HepG2 (cell line): ENCODE measurements around the gene RREB1. TPM values are rescaled to one million over a fixed set of nuclear protein-coding genes. Genes with fewer than 3 reads are reported as not detected.
A peak's percentile ranks its signal among the peaks of the same experiment; 100 is the strongest.

ENCODE experiments used
- ATAC-seq: fragments of 200-7000 bp; cut with Tn5 transposase; 3 replicates; pipeline ENCODE4 v1.9.1; 2020; ENCODE audit warnings: mild to moderate bottlenecking, moderate library complexity
- BruUV-seq: library from RNA; stranded (reverse); fragments of 400-500 nt; replicated peaks from 2 replicates; lab custom pipeline; 2021; lab: Mats Ljungman, UMichigan
- CTCF ChIA-PET: fragments of 300-600 bp; formaldehyde crosslinking; extraction: SDS; loops from one replicate; lab custom pipeline; 2021; ENCODE audit warnings: low total read pairs, inconsistent platforms, low intra/inter-chr PET ratio; lab: Yijun Ruan, JAX
- POLR2A ChIA-PET: fragments of 350-600 bp; sonication (Branson Sonifier 250); formaldehyde crosslinking; loops from one replicate; lab custom pipeline; 2020; ENCODE audit warnings: antibody characterized with exemption, inconsistent platforms; lab: Yijun Ruan, JAX
- DNase-seq: peaks from one replicate; pipeline ENCODE4 v3.0.0-alpha.2; 2015; ENCODE audit warnings: low spot score
- FAIRE-seq: peaks from 3 replicates; lab custom pipeline; 2011; peaks lifted over from hg19 to GRCh38; lab: Jason Lieb, UNC
- H2AFZ ChIP-seq: one replicate; pipeline ENCODE4 v1.6.1; 2011; ENCODE audit warnings: low read length, inconsistent platforms
- H3K27ac ChIP-seq: fragments of 300-600 bp; 3 replicates; pipeline ENCODE4 v1.8.0; 2011; ENCODE audit warnings: mixed run types, mild to moderate bottlenecking, mixed read lengths, low read length, inconsistent platforms; ENCODE audit not compliant: insufficient read depth; ENCODE audit errors: extremely low read length
- H3K27me3 ChIP-seq, 2 experiments: fragments of 200-600 bp in 1 of 2; 2 replicates in 1 of 2; 3 replicates in 1 of 2; pipeline versions ENCODE4 v1.6.0 to v1.8.0; 2011; ENCODE audit warnings: low read length in 2 of 2, mild to moderate bottlenecking in 2 of 2, moderate library complexity in 2 of 2, inconsistent platforms in 1 of 2; ENCODE audit not compliant: insufficient read depth in 2 of 2, control insufficient read depth in 1 of 2
- H3K36me3 ChIP-seq, 2 experiments: fragments of 200-600 bp in 1 of 2; replicated peaks in 1 of 2; 2 replicates in 1 of 2; 3 replicates in 1 of 2; pipeline versions ENCODE4 v1.5.1 to v1.8.0; 2011; ENCODE audit warnings: low read length in 2 of 2, inconsistent platforms in 1 of 2; ENCODE audit not compliant: insufficient read depth in 2 of 2, control insufficient read depth in 1 of 2
- H3K4me1 ChIP-seq: 2 replicates; pipeline ENCODE4 v1.5.1; 2012; ENCODE audit warnings: low read length, inconsistent platforms; ENCODE audit not compliant: insufficient read depth
- H3K4me2 ChIP-seq: 2 replicates; pipeline ENCODE4 v1.6.0; 2011; ENCODE audit warnings: low read depth, low read length, inconsistent platforms
- H3K4me3 ChIP-seq, 3 experiments: fragments of 200-600 bp in 1 of 3; sonication (generic), shearing (Covaris generic) in 1 of 3; replicated peaks in 1 of 3; 2 replicates each; pipeline ENCODE4 v1.5.1; 2011 to 2016; ENCODE audit warnings: low read length in 3 of 3, inconsistent platforms in 2 of 3, low read depth in 2 of 3, mild to moderate bottlenecking in 2 of 3, control low read depth in 1 of 3, mixed read lengths in 1 of 3; ENCODE audit not compliant: insufficient read depth in 1 of 3
- H3K79me2 ChIP-seq: one replicate; pipeline ENCODE4 v1.6.1; 2011; ENCODE audit warnings: low read length, inconsistent platforms; ENCODE audit not compliant: insufficient read depth
- H3K9ac ChIP-seq: 2 replicates; pipeline ENCODE4 v1.6.0; 2011; ENCODE audit warnings: mild to moderate bottlenecking, low read depth, low read length, inconsistent platforms; ENCODE audit not compliant: insufficient read depth
- H3K9me3 ChIP-seq: 2 replicates; pipeline ENCODE4 v1.5.1; 2012; ENCODE audit warnings: mild to moderate bottlenecking, low read length
- H4K20me1 ChIP-seq: 2 replicates; pipeline ENCODE4 v1.6.0; 2011; ENCODE audit warnings: inconsistent platforms, mild to moderate bottlenecking, low read length, moderate library complexity; ENCODE audit not compliant: insufficient read depth
- AKAP8 ChIP-seq: sonication (generic); formaldehyde crosslinking; IDR thresholded peaks from 2 replicates; pipeline ENCODE4 v1.5.1; 2020; ENCODE audit warnings: mild to moderate bottlenecking, missing genetic modification reagents
- CEBPB ChIP-seq: IDR thresholded peaks from 2 replicates; pipeline ENCODE4 v1.6.1; 2011; ENCODE audit warnings: low read depth, low read length, improper control_type of control experiment, borderline replicate concordance
- CREM ChIP-seq, 2 experiments: sonication (generic) in 1 of 2; formaldehyde crosslinking in 1 of 2; IDR thresholded peaks; 2 replicates each; pipeline versions ENCODE4 v1.4.0 to v1.6.1; 2016 to 2020; ENCODE audit warnings: antibody characterized with exemption in 1 of 2, mild to moderate bottlenecking in 1 of 2, missing genetic modification reagents in 1 of 2
- FOSL1 ChIP-seq: sonication (generic); formaldehyde crosslinking; IDR thresholded peaks from 2 replicates; pipeline ENCODE4 v1.9.0; 2021; ENCODE audit warnings: missing genetic modification reagents, borderline replicate concordance
- MXD1 ChIP-seq: sonication (generic); formaldehyde crosslinking; IDR thresholded peaks from 2 replicates; pipeline ENCODE4 v1.4.0; 2020; ENCODE audit warnings: mild to moderate bottlenecking, missing genetic modification reagents
- NFYC ChIP-seq: IDR thresholded peaks from 2 replicates; pipeline ENCODE4 v1.6.1; 2016; ENCODE audit warnings: missing genetic modification reagents, missing compliant biosample characterization
- PITX1 ChIP-seq: sonication (generic); formaldehyde crosslinking; IDR thresholded peaks from 2 replicates; pipeline ENCODE4 v1.5.1; 2020; ENCODE audit warnings: mild to moderate bottlenecking, missing genetic modification reagents
- REL ChIP-seq: sonication (generic); formaldehyde crosslinking; conservative IDR thresholded peaks from 2 replicates; pipeline ENCODE4 v1.8.0; 2022; ENCODE audit warnings: mild to moderate bottlenecking, missing genetic modification reagents, moderate library complexity
- RELA ChIP-seq: sonication (generic); formaldehyde crosslinking; IDR thresholded peaks from 2 replicates; pipeline ENCODE4 v1.4.0; 2020; ENCODE audit warnings: missing genetic modification reagents
- SAFB2 ChIP-seq: sonication (generic); formaldehyde crosslinking; IDR thresholded peaks from 2 replicates; pipeline ENCODE4 v1.5.1; 2020; ENCODE audit warnings: missing genetic modification reagents, low read depth, mild to moderate bottlenecking, borderline replicate concordance
- SPEN ChIP-seq: sonication (generic); formaldehyde crosslinking; IDR thresholded peaks from 2 replicates; pipeline ENCODE4 v1.5.1; 2020; ENCODE audit warnings: low read depth, mild to moderate bottlenecking, missing genetic modification reagents
- THAP7 ChIP-seq: sonication (generic); formaldehyde crosslinking; IDR thresholded peaks from 2 replicates; pipeline ENCODE4 v1.8.1; 2023; ENCODE audit warnings: mild to moderate bottlenecking, missing genetic modification reagents
- THAP8 ChIP-seq: sonication (generic); formaldehyde crosslinking; IDR thresholded peaks from 2 replicates; pipeline ENCODE4 v1.5.1; 2020; ENCODE audit warnings: missing genetic modification reagents, mild to moderate bottlenecking, borderline replicate concordance
- ZBTB43 ChIP-seq: sonication (generic); formaldehyde crosslinking; conservative IDR thresholded peaks from 2 replicates; pipeline ENCODE4 v1.4.0; 2020; ENCODE audit warnings: missing genetic modification reagents
- ZBTB7B ChIP-seq: sonication (generic); formaldehyde crosslinking; IDR thresholded peaks from 2 replicates; pipeline ENCODE4 v1.4.0; 2020; ENCODE audit warnings: missing genetic modification reagents
- ZFP1 ChIP-seq: IDR thresholded peaks from 2 replicates; pipeline ENCODE4 v1.6.1; 2016
- ZFP36L2 ChIP-seq: sonication (generic); formaldehyde crosslinking; IDR thresholded peaks from 2 replicates; pipeline ENCODE4 v1.4.0; 2020; ENCODE audit warnings: missing genetic modification reagents
- ZNF24 ChIP-seq: fragments of 450-650 bp; IDR thresholded peaks from 2 replicates; pipeline ENCODE4 v1.6.1; 2017; ENCODE audit warnings: antibody characterized with exemption, mild to moderate bottlenecking
- ZNF264 ChIP-seq: sonication (generic); formaldehyde crosslinking; IDR thresholded peaks from 2 replicates; pipeline ENCODE4 v1.4.0; 2020; ENCODE audit warnings: missing genetic modification reagents
- ZNF510 ChIP-seq: sonication (generic); formaldehyde crosslinking; IDR thresholded peaks from 2 replicates; pipeline ENCODE4 v1.4.0; 2020; ENCODE audit warnings: low read depth, mild to moderate bottlenecking, missing genetic modification reagents
- ZNF629 ChIP-seq: sonication (generic); formaldehyde crosslinking; conservative IDR thresholded peaks from 2 replicates; pipeline ENCODE4 v1.5.0; 2020; ENCODE audit warnings: missing genetic modification reagents
- WGBS: methylation state at CpG from one replicate; pipeline ENCODE4 v1.1.6; 2017; ENCODE audit warnings: low lambda C conversion rate; 5-methylcytosine and 5-hydroxymethylcytosine counted together
- in situ Hi-C: cut with HindIII; loops from 2 replicates; pipeline ENCODE4 v1.10.0; 2017; ENCODE audit warnings: low pct_unique_long_range_greater_than_20kb; ENCODE audit not compliant: extremely low pct_ligation_motif_present
- intact Hi-C: fragments of 100-400 bp; cut with micrococcal nuclease; formaldehyde crosslinking; loops from one replicate; pipeline ENCODE4 v1.10.0; 2022; ENCODE audit not compliant: unreplicated experiment
- polyA plus RNA-seq, 8 experiments: library from polyadenylated mRNA; depleted of rRNA in 3 of 8; stranded (reverse) in 7 of 8; unstranded in 1 of 8; fragments of >200 nt; fragmentation: Illumina TruSeq in 4 of 8; extraction: Trizol in 4 of 8; gene quantifications; 2 replicates each; pipeline versions ENCODE4 v1.2.1 to v1.2.3, GENCODE V29; 2011 to 2016; ENCODE audit warnings: low read depth in 4 of 8, missing spikeins in 1 of 8, mixed read lengths in 1 of 8; ENCODE audit not compliant: insufficient read depth in 1 of 8
- total RNA-seq, 5 experiments: library from RNA; depleted of rRNA; stranded (reverse); fragments of >200 nt; fragmentation: Illumina TruSeq; extraction: Trizol; gene quantifications; 2 replicates each; pipeline ENCODE4 v1.2.3, GENCODE V29; 2016; ENCODE audit warnings: low read depth in 1 of 5

Gene RREB1
- total and polyA plus RNA-seq, 2 of the 13 experiments (the other 11 are each of a cell fraction or from before 2014, with no cell fraction given): 6.1 to 23.2 TPM

GRCh38 chr6:7261032-7261841 is 153.5 kb downstream of the RREB1 start:
- ATAC-seq (peak; percentile 96), DNase-seq (peak; percentile 96), FAIRE-seq (peak; percentile 87)
- 3% methylated on average over 32 of the region's 43 CpGs for WGBS
- H3K4me2 ChIP-seq: peak overlapping the region; percentile 100
- H3K27me3 ChIP-seq: no peaks in the 10 kb centered on the region; a peak in 1 of 5 replicates
- peak overlapping the region; percentile 62 for H3K27ac ChIP-seq
- no TSS peak for BruUV-seq
- intact Hi-C loops: no loop called here
- CTCF ChIA-PET: no interaction called here
- POLR2A ChIA-PET: interaction anchor here (0.6 to 2.5 kb wide), 10 partner anchors 9 to 329 kb away, joined by 3 to 16 read pairs (median 3); partner anchors contain the start of genes CAGE1, RIOK1 and SNRNP48
- no peaks in the 10 kb centered on the region for H3K36me3 ChIP-seq
- H3K4me3 ChIP-seq: peak overlapping the region; percentile 67 to 87 (median 76)
- H3K79me2 ChIP-seq: no peaks in the 10 kb centered on the region
- peak overlapping the region; percentile 70 for H3K9ac ChIP-seq
- no peaks in the 10 kb centered on the region for H4K20me1 ChIP-seq
- peaks cover 6% of the 10 kb centered on the region for H3K9me3 ChIP-seq
- peak overlapping the region; percentile 56 for H2AFZ ChIP-seq
- in situ Hi-C loops: no loop called here
- H3K4me1 ChIP-seq: peaks cover 59% of the 10 kb centered on the region
- no peak for TF ChIP-seq CREM (IDR thresholded peaks at IDR 0.05)
- no peak for TF ChIP-seq CREM (CRISPR knock-in tag; IDR thresholded peaks at IDR 0.05)
- TF ChIP-seq CEBPB: no peak
- TF ChIP-seq ZNF629: no peak
- TF ChIP-seq THAP7: peak; percentile 76
- TF ChIP-seq SAFB2: 0 out of 2 replicates have a peak, but pooled peaks have one; percentile 51
- TF ChIP-seq FOSL1 (CRISPR knock-in tag): no peak
- TF ChIP-seq RELA (CRISPR knock-in tag): peak; percentile 36; the same call in 1 of the 2 replicates
- TF ChIP-seq ZNF510 (CRISPR knock-in tag): no peak; the same call in 1 of the 2 replicates
- TF ChIP-seq ZNF264: peak; percentile 67; the same call in 1 of the 2 replicates
- no peak for TF ChIP-seq ZNF24
- peak; percentile 83 for TF ChIP-seq ZFP1 (CRISPR knock-in tag)
- TF ChIP-seq SPEN (CRISPR knock-in tag): peak; percentile 78
- peak; percentile 80 for TF ChIP-seq NFYC
- TF ChIP-seq AKAP8: peak; percentile 87
- TF ChIP-seq ZFP36L2 (CRISPR knock-in tag): no peak
- peak; percentile 90 for TF ChIP-seq MXD1 (CRISPR knock-in tag)
- 0 out of 2 replicates have a peak, but pooled peaks have one; percentile 63 for TF ChIP-seq ZBTB43 (CRISPR knock-in tag)
- 0 out of 2 replicates have a peak, but pooled peaks have one; percentile 25 for TF ChIP-seq THAP8 (CRISPR knock-in tag)
- peak; percentile 81 for TF ChIP-seq PITX1 (CRISPR knock-in tag)
- TF ChIP-seq ZBTB7B (CRISPR knock-in tag): peak; percentile 91
- no peak for TF ChIP-seq REL (CRISPR knock-in tag)
